ENCODE measurements around the gene CNPPD1. TPM values are rescaled to one million over a fixed set of nuclear protein-coding genes. Genes with fewer than 3 reads are reported as not detected.

The CNPPD1 gene
- polyA plus RNA-seq, 2 of the 4 experiments (the other 2 are of a cell fraction) = 22.4 to 27.6 TPM

DNA sequence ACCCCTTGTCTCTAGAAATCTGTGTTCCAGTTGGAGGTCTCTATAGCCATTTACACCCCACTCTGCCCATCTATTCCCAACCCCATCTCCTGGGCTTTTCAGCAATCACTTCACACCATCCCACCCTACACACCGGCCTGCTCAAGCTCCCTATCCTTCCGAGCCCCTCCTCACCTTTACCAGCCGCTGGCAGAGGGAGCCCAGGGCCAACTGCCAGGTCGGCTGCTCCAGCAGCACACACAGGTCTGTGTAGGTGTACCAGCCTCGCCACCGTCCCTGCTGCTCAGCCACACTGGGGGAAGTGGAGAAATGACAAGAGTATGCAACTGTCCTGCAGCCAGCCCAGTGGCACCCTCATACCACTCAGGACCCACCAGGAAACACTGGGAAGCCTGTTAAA, 3.5 kb downstream of the CNPPD1 start:
- TF ChIP-seq MAZ (IDR thresholded peaks at IDR 0.05; ENCODE audit: borderline replicate concordance, low read depth, low read length) = no peak
- Histone ChIP-seq H3K9me3 (no peaks in the 10 kb centered on the region), H3K27ac (no peak overlapping the region), H3K4me3 (no peak overlapping the region), H3K4me1 (0 out of 3 replicates have a peak, but pooled peaks cover 6% of the 10 kb centered on the region), H3K4me2 (no peak overlapping the region)
- DNase-seq (ENCODE audit: low read depth in 1 of 2, low spot score in 1 of 2) (no peak), ATAC-seq (no peak), FAIRE-seq (no peak)
- POLR2A ChIA-PET = no interaction called here
- CTCF ChIA-PET = interaction anchor here (1.0 to 10.6 kb wide), 5 partner anchors 16 to 124 kb away, joined by 3 to 177 read pairs (median 4); partner anchors contain the start of gene NHEJ1
- 82% methylated on average over 4 of the region's 6 CpGs for WGBS (ENCODE audit: missing lambda C conversion rate)

DNA sequence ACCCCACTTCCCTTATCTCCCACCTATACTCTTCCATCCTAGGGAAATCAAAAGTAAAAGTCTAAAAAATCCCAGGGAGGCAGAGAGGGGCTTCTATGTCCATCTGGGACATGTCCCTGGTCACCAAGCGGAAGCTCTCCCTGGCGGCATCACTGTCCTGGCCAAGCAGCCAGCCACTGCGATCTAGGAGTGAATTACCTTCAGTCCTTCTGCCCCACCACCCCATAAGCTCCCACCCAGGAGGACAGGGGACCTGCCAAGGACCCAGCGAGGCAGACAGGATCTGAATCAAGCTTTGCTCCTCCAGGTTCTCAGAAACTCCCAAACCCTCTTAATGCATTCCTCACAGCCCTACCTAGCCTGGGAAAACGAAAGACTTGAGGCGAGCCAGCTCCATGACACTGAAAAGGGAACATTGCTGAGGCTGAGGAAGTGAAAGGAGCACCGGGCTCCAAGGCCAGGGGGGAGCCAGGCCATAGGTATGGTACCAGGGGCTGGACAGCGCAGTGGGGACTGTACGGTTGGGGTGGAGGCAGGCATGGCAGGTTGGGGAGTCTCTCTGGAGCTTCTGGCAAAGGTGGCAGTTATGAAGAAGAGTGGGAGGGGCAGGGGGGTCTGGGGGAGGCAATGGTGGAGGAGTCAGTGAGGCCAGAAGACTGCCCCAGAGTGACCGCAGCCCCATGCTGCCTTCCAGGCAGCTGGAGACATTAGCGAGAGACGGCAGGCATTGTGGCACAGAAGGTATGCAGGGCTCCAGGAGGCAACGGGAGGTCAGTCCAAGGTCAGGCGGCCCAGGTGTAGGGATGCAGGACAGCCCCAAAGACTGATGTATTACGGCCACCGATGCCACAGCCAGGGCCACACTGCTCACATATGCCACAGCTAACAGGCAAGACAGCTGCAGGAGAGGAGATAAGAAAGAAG, 4.2 kb downstream of the CNPPD1 start:
- no peak for ATAC-seq
- CTCF ChIA-PET = interaction anchor here (0.5 to 10.6 kb wide), 21 partner anchors 8 to 124 kb away, joined by 3 to 177 read pairs (median 4); partner anchors contain the start of genes ANKZF1, ATG9A, DNAJB2 and GLB1L
- no peak for FAIRE-seq
- no peak overlapping the region for H3K4me3 ChIP-seq
- H3K9me3 ChIP-seq = no peaks in the 10 kb centered on the region
- TF ChIP-seq NPAS2 (CRISPR knock-in tag; IDR thresholded peaks at IDR 0.05; ENCODE audit: borderline replicate concordance) (no peak), NR3C1 (IDR thresholded peaks at IDR 0.05) (no peak), JUNB (IDR thresholded peaks at IDR 0.05) (no peak), HOXA7 (CRISPR knock-in tag; IDR thresholded peaks at IDR 0.05) (no peak), HOXB13 (CRISPR knock-in tag; IDR thresholded peaks at IDR 0.05; ENCODE audit: low read depth) (no peak), CBX8 (IDR thresholded peaks at IDR 0.05) (no peak), RCOR1 (IDR thresholded peaks at IDR 0.05; ENCODE audit: low read depth, low read length) (no peak), RFX5 (IDR thresholded peaks at IDR 0.05) (no peak), ZFP36 (IDR thresholded peaks at IDR 0.05; ENCODE audit: borderline replicate concordance, partially characterized antibody) (no peak)
- TF ChIP-seq, protein P1, sequence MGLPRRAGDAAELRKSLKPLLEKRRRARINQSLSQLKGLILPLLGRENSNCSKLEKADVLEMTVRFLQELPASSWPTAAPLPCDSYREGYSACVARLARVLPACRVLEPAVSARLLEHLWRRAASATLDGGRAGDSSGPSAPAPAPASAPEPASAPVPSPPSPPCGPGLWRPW (IDR thresholded peaks at IDR 0.05) = no peak
- TF ChIP-seq, protein P2, sequence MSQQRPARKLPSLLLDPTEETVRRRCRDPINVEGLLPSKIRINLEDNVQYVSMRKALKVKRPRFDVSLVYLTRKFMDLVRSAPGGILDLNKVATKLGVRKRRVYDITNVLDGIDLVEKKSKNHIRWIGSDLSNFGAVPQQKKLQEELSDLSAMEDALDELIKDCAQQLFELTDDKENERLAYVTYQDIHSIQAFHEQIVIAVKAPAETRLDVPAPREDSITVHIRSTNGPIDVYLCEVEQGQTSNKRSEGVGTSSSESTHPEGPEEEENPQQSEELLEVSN (IDR thresholded peaks at IDR 0.05; ENCODE audit: borderline replicate concordance, low read depth) = no peak
- TF ChIP-seq, protein P3, sequence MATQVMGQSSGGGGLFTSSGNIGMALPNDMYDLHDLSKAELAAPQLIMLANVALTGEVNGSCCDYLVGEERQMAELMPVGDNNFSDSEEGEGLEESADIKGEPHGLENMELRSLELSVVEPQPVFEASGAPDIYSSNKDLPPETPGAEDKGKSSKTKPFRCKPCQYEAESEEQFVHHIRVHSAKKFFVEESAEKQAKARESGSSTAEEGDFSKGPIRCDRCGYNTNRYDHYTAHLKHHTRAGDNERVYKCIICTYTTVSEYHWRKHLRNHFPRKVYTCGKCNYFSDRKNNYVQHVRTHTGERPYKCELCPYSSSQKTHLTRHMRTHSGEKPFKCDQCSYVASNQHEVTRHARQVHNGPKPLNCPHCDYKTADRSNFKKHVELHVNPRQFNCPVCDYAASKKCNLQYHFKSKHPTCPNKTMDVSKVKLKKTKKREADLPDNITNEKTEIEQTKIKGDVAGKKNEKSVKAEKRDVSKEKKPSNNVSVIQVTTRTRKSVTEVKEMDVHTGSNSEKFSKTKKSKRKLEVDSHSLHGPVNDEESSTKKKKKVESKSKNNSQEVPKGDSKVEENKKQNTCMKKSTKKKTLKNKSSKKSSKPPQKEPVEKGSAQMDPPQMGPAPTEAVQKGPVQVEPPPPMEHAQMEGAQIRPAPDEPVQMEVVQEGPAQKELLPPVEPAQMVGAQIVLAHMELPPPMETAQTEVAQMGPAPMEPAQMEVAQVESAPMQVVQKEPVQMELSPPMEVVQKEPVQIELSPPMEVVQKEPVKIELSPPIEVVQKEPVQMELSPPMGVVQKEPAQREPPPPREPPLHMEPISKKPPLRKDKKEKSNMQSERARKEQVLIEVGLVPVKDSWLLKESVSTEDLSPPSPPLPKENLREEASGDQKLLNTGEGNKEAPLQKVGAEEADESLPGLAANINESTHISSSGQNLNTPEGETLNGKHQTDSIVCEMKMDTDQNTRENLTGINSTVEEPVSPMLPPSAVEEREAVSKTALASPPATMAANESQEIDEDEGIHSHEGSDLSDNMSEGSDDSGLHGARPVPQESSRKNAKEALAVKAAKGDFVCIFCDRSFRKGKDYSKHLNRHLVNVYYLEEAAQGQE (IDR thresholded peaks at IDR 0.05) = no peak
- TF ChIP-seq, protein P4, sequence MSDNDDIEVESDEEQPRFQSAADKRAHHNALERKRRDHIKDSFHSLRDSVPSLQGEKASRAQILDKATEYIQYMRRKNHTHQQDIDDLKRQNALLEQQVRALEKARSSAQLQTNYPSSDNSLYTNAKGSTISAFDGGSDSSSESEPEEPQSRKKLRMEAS (IDR thresholded peaks at IDR 0.05) = no peak
- no peak overlapping the region for H3K4me2 ChIP-seq
- H3K27ac ChIP-seq = no peak overlapping the region
- H3K4me1 ChIP-seq = 0 out of 3 replicates have a peak, but pooled peaks cover 6% of the 10 kb centered on the region
- no peak for DNase-seq (ENCODE audit: low read depth in 1 of 2, low spot score in 1 of 2)
- 83% methylated on average over 14 of the region's 16 CpGs for WGBS (ENCODE audit: missing lambda C conversion rate)
- POLR2A ChIA-PET = no interaction called here

DNA sequence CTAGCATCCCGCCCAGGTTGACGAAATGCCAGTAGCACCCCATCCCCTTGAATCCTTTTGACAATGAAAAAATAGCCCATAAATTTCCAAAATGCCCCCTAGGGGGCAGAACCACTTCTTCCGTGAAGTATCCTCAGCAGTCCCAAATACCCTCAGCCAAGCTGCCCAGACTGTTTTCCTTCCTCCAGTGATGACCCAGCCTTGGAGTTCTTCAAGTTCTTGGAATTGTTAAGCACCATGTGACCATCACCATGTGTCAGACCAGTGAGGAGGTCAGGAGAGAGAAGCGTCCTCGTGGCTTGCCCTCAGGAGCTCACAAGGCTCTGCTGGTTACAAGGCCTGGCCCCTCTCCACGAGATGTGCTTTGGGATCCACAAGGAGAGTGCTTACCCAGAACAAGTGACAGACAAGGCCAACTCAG, 5.5 kb downstream of the CNPPD1 start:
- ATAC-seq (peak; percentile 51 to 78; a peak in 5 of 6 replicates), FAIRE-seq (no peak), DNase-seq (ENCODE audit: low read depth in 1 of 2, low spot score in 1 of 2) (peak; percentile 58 to 61)
- H3K4me2 ChIP-seq = no peak overlapping the region
- H3K4me1 ChIP-seq = 0 out of 3 replicates have a peak, but pooled peaks cover 6% of the 10 kb centered on the region
- ChIA-PET POLR2A (interaction anchor here (0.6 to 1.6 kb wide), 2 partner anchors 40 to 78 kb away, joined by 4 to 5 read pairs; no protein-coding TSS in a partner anchor), CTCF (interaction anchor here (0.6 to 10.6 kb wide), 34 partner anchors 7 to 231 kb away, joined by 3 to 177 read pairs (median 4); partner anchors contain the start of genes DNAJB2, GLB1L, NHEJ1 and STK16)
- no peaks in the 10 kb centered on the region for H3K9me3 ChIP-seq
- H3K27ac ChIP-seq = 0 out of 6 replicates have a peak overlapping the region, but pooled peaks of 1 of the 2 experiments have one; percentile 31
- 53% methylated on average over 6 of the region's 6 CpGs for WGBS (ENCODE audit: missing lambda C conversion rate)
- no peak overlapping the region for H3K4me3 ChIP-seq
- TF ChIP-seq HEYL (CRISPR knock-in tag; IDR thresholded peaks at IDR 0.05) (no peak), NR3C1 (IDR thresholded peaks at IDR 0.05) (no peak), JUNB (IDR thresholded peaks at IDR 0.05) (no peak), RAD21 (conservative IDR thresholded peaks at IDR 0.05 in 1 of 2, IDR thresholded peaks at IDR 0.05 in 1 of 2) (peak; percentile 58 to 65), ZFP36 (IDR thresholded peaks at IDR 0.05; ENCODE audit: borderline replicate concordance, partially characterized antibody) (no peak), RFX5 (IDR thresholded peaks at IDR 0.05) (no peak), SMC3 (IDR thresholded peaks at IDR 0.05) (peak; percentile 56), SREBF2 (IDR thresholded peaks at IDR 0.05) (no peak), ESRRA (IDR thresholded peaks at IDR 0.05; ENCODE audit: borderline replicate concordance, low read length) (no peak), POLR2A (IDR thresholded peaks at IDR 0.05; ENCODE audit: low read length) (no peak), HOXB5 (CRISPR knock-in tag; IDR thresholded peaks at IDR 0.05) (no peak), MAZ (IDR thresholded peaks at IDR 0.05; ENCODE audit: borderline replicate concordance, low read depth, low read length) (no peak), BHLHE40 (IDR thresholded peaks at IDR 0.05; ENCODE audit: low read depth, low read length) (no peak)
- TF ChIP-seq, protein P5, sequence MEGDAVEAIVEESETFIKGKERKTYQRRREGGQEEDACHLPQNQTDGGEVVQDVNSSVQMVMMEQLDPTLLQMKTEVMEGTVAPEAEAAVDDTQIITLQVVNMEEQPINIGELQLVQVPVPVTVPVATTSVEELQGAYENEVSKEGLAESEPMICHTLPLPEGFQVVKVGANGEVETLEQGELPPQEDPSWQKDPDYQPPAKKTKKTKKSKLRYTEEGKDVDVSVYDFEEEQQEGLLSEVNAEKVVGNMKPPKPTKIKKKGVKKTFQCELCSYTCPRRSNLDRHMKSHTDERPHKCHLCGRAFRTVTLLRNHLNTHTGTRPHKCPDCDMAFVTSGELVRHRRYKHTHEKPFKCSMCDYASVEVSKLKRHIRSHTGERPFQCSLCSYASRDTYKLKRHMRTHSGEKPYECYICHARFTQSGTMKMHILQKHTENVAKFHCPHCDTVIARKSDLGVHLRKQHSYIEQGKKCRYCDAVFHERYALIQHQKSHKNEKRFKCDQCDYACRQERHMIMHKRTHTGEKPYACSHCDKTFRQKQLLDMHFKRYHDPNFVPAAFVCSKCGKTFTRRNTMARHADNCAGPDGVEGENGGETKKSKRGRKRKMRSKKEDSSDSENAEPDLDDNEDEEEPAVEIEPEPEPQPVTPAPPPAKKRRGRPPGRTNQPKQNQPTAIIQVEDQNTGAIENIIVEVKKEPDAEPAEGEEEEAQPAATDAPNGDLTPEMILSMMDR (IDR thresholded peaks at IDR 0.05) = peak; percentile 84
- TF ChIP-seq, protein P6, sequence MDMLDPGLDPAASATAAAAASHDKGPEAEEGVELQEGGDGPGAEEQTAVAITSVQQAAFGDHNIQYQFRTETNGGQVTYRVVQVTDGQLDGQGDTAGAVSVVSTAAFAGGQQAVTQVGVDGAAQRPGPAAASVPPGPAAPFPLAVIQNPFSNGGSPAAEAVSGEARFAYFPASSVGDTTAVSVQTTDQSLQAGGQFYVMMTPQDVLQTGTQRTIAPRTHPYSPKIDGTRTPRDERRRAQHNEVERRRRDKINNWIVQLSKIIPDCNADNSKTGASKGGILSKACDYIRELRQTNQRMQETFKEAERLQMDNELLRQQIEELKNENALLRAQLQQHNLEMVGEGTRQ (IDR thresholded peaks at IDR 0.05) = peak; percentile 51; the same call in 1 of the 2 replicates
